SK-N-SH treated with all-trans-retinoic acid at 6 μM for 48 hours (cell line): ENCODE measurements around the gene FOXF2.
A peak's percentile ranks its signal among the peaks of the same experiment; 100 is the strongest.

Source experiments
- ATAC-seq: fragments of 200-7000 bp; cut with Tn5 transposase; 3 replicates; pipeline ENCODE4 v1.9.1; 2020; ENCODE audit warnings: mild to moderate bottlenecking, moderate library complexity
- ARNTL ChIP-seq: fragments of 450-650 bp; formaldehyde crosslinking; IDR thresholded peaks from 2 replicates; pipeline ENCODE4 v1.5.0; 2020; ENCODE audit warnings: low read depth, mild to moderate bottlenecking, moderate library complexity, borderline replicate concordance
- BACH2 ChIP-seq: fragments of 250-450 bp; sonication (Bioruptor Pico); IDR thresholded peaks from 2 replicates; pipeline ENCODE4 v1.9.0; 2021; ENCODE audit warnings: mild to moderate bottlenecking, borderline replicate concordance
- CREB5 ChIP-seq: fragments of 250-450 bp; sonication (Bioruptor Pico); IDR thresholded peaks from 2 replicates; pipeline ENCODE4 v1.5.1; 2020; ENCODE audit warnings: low read depth, mild to moderate bottlenecking, moderate library complexity
- CSDC2 ChIP-seq: fragments of 250-450 bp; sonication (Bioruptor Pico); IDR thresholded peaks from 2 replicates; pipeline ENCODE4 v1.5.0; 2020; ENCODE audit warnings: mild to moderate bottlenecking, moderate library complexity
- ESRRG ChIP-seq: fragments of 250-450 bp; sonication (Bioruptor Pico); IDR thresholded peaks from 2 replicates; pipeline ENCODE4 v1.6.1; 2021; ENCODE audit warnings: mild to moderate bottlenecking
- GLIS3 ChIP-seq: fragments of 250-450 bp; sonication (Bioruptor Pico); IDR thresholded peaks from 2 replicates; pipeline ENCODE4 v1.5.0; 2020; ENCODE audit warnings: mild to moderate bottlenecking, moderate library complexity
- PPARA ChIP-seq: fragments of 250-450 bp; sonication (Bioruptor Pico); IDR thresholded peaks from 2 replicates; pipeline ENCODE4 v1.5.0; 2020; ENCODE audit warnings: mild to moderate bottlenecking, borderline replicate concordance
- SNAI2 ChIP-seq: fragments of 250-450 bp; sonication (Bioruptor Pico); IDR thresholded peaks from 2 replicates; pipeline ENCODE4 v1.5.0; 2020; ENCODE audit warnings: mild to moderate bottlenecking, moderate library complexity
- TCF4 ChIP-seq: fragments of 250-450 bp; sonication (Bioruptor Pico); IDR thresholded peaks from 2 replicates; pipeline ENCODE4 v1.8.0; 2021; ENCODE audit warnings: mild to moderate bottlenecking, moderate library complexity, borderline replicate concordance
- ZC3H10 ChIP-seq: fragments of 250-450 bp; sonication (Bioruptor Pico); IDR thresholded peaks from 2 replicates; pipeline ENCODE4 v1.5.1; 2021; ENCODE audit warnings: mild to moderate bottlenecking, moderate library complexity
- ZFP3 ChIP-seq: fragments of 250-450 bp; sonication (Bioruptor Pico); IDR thresholded peaks from 2 replicates; pipeline ENCODE4 v1.5.0; 2020; ENCODE audit warnings: mild to moderate bottlenecking, moderate library complexity
- ZFP30 ChIP-seq: fragments of 450-650 bp; formaldehyde crosslinking; IDR thresholded peaks from 2 replicates; pipeline ENCODE4 v1.5.0; 2022; ENCODE audit warnings: mild to moderate bottlenecking, moderate library complexity
- ZNF565 ChIP-seq: fragments of 450-650 bp; formaldehyde crosslinking; conservative IDR thresholded peaks from 2 replicates; pipeline ENCODE4 v1.5.0; 2020; ENCODE audit warnings: low read depth, mild to moderate bottlenecking, moderate library complexity
- ZNF70 ChIP-seq: fragments of 450-650 bp; formaldehyde crosslinking; IDR thresholded peaks from 2 replicates; pipeline ENCODE4 v1.5.0; 2020; ENCODE audit warnings: mild to moderate bottlenecking, moderate library complexity
- TF ChIP-seq, protein P1 (sequence below): fragments of 250-450 bp; sonication (Bioruptor Pico); IDR thresholded peaks from 2 replicates; pipeline ENCODE4 v1.8.0; 2020; ENCODE audit warnings: mild to moderate bottlenecking, moderate library complexity, borderline replicate concordance
- TF ChIP-seq, protein P2 (sequence below): fragments of 250-450 bp; sonication (Bioruptor Pico); IDR thresholded peaks from 2 replicates; pipeline ENCODE4 v1.5.0; 2020; ENCODE audit warnings: mild to moderate bottlenecking, moderate library complexity
- TF ChIP-seq, protein P3 (sequence below): fragments of 250-450 bp; sonication (Bioruptor Pico); IDR thresholded peaks from 2 replicates; pipeline ENCODE4 v1.5.1; 2021; ENCODE audit warnings: mild to moderate bottlenecking, moderate library complexity

The FOXF2 gene

GRCh38 chr6:1422290-1422689 is 32.9 kb downstream of the FOXF2 start:
- no peak for ATAC-seq
- TF ChIP-seq GLIS3 (CRISPR knock-in tag) (no peak), ZFP3 (CRISPR knock-in tag) (no peak), ZNF565 (CRISPR knock-in tag) (no peak), BACH2 (CRISPR knock-in tag) (no peak)
- TF ChIP-seq, all 23 proteins: peak for 0

DNA sequence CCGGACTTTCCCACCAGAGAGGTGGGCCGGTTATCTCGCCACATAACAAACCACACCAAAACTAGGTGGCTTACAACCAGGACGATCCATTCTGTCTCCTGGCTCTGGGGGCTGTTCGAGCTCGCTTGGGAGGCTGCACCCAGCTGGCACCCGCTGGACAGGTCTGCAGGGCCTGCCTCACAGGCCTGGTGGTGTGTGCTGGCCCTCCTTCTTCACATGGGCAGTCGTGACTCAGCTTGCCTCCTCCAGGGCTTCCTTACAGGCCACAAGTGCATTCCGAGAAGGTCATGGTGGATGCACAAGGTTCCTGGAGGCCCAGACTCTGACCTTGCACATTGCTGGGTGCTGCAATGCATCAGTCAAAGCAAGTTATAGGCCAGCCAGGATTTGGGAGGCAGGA is 34.2 kb downstream of the FOXF2 start:
- ATAC-seq, result no peak
- TF ChIP-seq, protein P1, sequence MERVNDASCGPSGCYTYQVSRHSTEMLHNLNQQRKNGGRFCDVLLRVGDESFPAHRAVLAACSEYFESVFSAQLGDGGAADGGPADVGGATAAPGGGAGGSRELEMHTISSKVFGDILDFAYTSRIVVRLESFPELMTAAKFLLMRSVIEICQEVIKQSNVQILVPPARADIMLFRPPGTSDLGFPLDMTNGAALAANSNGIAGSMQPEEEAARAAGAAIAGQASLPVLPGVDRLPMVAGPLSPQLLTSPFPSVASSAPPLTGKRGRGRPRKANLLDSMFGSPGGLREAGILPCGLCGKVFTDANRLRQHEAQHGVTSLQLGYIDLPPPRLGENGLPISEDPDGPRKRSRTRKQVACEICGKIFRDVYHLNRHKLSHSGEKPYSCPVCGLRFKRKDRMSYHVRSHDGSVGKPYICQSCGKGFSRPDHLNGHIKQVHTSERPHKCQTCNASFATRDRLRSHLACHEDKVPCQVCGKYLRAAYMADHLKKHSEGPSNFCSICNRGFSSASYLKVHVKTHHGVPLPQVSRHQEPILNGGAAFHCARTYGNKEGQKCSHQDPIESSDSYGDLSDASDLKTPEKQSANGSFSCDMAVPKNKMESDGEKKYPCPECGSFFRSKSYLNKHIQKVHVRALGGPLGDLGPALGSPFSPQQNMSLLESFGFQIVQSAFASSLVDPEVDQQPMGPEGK (CRISPR knock-in tag), result no peak
- TF ChIP-seq ZNF565 (CRISPR knock-in tag), result no peak
- TF ChIP-seq CREB5 (CRISPR knock-in tag), result no peak
- no peak for TF ChIP-seq PPARA (CRISPR knock-in tag)
- no peak for TF ChIP-seq ESRRG
- TF ChIP-seq SNAI2, result no peak
- TF ChIP-seq TCF4 (CRISPR knock-in tag), result no peak
- no peak for TF ChIP-seq ZNF70 (CRISPR knock-in tag)
- TF ChIP-seq, protein P2, sequence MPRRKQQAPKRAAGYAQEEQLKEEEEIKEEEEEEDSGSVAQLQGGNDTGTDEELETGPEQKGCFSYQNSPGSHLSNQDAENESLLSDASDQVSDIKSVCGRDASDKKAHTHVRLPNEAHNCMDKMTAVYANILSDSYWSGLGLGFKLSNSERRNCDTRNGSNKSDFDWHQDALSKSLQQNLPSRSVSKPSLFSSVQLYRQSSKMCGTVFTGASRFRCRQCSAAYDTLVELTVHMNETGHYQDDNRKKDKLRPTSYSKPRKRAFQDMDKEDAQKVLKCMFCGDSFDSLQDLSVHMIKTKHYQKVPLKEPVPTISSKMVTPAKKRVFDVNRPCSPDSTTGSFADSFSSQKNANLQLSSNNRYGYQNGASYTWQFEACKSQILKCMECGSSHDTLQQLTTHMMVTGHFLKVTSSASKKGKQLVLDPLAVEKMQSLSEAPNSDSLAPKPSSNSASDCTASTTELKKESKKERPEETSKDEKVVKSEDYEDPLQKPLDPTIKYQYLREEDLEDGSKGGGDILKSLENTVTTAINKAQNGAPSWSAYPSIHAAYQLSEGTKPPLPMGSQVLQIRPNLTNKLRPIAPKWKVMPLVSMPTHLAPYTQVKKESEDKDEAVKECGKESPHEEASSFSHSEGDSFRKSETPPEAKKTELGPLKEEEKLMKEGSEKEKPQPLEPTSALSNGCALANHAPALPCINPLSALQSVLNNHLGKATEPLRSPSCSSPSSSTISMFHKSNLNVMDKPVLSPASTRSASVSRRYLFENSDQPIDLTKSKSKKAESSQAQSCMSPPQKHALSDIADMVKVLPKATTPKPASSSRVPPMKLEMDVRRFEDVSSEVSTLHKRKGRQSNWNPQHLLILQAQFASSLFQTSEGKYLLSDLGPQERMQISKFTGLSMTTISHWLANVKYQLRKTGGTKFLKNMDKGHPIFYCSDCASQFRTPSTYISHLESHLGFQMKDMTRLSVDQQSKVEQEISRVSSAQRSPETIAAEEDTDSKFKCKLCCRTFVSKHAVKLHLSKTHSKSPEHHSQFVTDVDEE (CRISPR knock-in tag), result no peak
- TF ChIP-seq CSDC2 (CRISPR knock-in tag), result no peak
- no peak for TF ChIP-seq ARNTL
- TF ChIP-seq, protein P3, sequence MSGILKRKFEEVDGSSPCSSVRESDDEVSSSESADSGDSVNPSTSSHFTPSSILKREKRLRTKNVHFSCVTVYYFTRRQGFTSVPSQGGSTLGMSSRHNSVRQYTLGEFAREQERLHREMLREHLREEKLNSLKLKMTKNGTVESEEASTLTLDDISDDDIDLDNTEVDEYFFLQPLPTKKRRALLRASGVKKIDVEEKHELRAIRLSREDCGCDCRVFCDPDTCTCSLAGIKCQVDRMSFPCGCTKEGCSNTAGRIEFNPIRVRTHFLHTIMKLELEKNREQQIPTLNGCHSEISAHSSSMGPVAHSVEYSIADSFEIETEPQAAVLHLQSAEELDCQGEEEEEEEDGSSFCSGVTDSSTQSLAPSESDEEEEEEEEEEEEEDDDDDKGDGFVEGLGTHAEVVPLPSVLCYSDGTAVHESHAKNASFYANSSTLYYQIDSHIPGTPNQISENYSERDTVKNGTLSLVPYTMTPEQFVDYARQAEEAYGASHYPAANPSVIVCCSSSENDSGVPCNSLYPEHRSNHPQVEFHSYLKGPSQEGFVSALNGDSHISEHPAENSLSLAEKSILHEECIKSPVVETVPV, result no peak
- TF ChIP-seq BACH2 (CRISPR knock-in tag), result no peak
- TF ChIP-seq, all 23 proteins: peak for 0

DNA sequence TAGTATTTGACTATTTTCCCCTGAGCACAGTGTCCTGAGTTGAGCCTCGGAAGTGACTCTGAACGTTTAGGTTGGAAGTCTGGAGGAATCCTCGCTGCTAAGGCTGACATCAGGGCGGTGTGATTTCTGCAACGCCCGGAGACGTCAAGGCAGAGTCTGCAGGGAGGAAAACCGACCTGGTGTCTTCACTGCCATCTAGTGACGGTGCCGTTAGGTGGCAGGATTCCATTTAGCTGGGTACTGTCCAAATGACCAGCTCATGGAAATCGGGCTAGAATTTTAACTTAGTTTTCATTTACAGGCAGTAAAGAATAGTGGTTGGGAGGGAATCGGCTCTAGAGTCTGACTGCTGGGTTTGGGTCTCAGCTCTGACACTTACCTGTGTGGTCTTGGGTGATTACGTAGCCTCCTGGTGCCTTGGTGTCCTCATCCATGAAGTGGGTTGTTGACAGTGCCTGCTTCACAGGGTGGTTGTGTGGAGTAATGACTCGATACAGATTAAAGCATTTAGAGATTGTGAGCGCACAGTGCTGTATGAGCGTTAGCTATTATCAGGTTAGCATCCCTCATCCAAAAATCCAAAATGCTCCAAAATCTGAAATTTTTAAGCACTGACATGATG is 35.0 kb downstream of the FOXF2 start:
- TF ChIP-seq, protein P1 (CRISPR knock-in tag), result no peak
- TF ChIP-seq ZFP30 (CRISPR knock-in tag) (no peak), ESRRG (no peak), ZC3H10 (CRISPR knock-in tag) (no peak)
- TF ChIP-seq, protein P3, result no peak
- ATAC-seq, result peak; percentile 84
